Measurements from ENCODE around the gene KITLG.

Gene KITLG

DNA sequence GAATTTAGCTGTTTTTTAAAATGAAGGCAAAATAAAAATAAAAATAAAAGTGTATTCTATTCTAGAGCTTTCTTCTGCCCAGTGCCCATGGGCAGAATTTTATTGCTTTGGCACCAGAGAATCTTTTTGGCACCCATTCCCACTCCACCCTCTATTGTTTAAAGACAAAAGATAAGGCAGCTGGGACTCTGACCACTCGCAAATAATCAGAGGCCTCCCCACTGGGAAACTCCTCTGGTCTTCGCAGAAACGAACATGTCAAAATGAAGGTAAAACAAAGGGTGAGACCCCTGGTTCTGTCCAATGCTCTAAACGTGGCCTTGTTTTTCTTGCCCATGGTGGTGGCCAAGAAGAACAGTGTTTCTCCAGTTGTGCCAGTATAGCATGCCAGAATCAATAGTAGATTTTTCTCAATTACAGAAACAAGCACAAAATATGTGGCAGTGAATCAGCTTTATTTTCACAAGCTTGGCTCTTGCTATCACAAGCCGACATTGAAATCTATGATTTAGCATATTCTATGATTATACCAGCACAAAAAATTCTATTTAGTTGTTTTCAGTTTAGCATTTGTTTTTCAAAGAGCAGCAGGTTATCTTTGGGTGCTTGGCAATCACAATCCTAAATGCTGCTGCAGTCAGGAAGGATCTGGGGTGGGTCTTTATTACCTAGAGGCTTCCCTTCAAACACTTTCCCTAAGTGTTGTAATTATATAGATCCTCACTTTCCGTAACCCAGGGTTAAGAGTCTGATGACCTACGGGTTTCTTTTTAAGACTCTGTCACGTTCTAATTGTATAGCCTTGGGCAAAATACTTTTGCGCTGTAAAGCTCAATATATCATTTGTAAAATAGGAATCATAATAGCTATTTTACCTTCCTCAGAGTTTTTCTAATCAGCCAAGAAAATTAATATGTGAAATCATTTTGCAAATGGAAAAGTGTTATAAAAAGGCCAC, 50.5 kb downstream of the KITLG start:
- no peak for DNase-seq (ENCODE audit: low read depth)
- no peak overlapping the region for H3K4me3 ChIP-seq (ENCODE audit: low read length)
- TF ChIP-seq CTCF (IDR thresholded peaks at IDR 0.05; ENCODE audit: insufficient read depth, low read depth, low read length, missing control alignments) = no peak

GRCh38 chr12:88522961-88523360, 57.3 kb downstream of the KITLG start:
- no peak for TF ChIP-seq CTCF (IDR thresholded peaks at IDR 0.05; ENCODE audit: insufficient read depth, low read depth, low read length, missing control alignments)
- no peak for DNase-seq (ENCODE audit: low read depth)
- H3K4me3 ChIP-seq (ENCODE audit: low read length) = no peak overlapping the region

DNA sequence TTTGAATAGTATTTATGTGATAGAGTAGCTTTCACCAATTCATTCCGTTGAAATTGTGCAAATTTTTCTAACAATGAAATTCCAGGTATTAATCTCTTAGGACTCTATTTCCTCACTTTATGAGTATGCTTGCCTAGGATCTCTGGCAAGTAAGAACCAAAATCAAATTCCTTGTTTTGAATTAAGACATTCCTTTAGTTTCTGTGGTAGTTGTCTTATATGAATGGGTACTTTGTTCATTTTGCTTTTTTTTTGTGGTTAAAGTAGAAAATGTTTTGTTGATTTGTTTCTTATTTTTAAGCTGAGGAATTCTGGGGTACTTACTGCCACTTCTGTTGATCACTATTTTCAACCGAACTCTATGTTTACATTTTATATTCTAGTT, 59.8 kb downstream of the KITLG start:
- no peak for TF ChIP-seq CTCF (IDR thresholded peaks at IDR 0.05; ENCODE audit: insufficient read depth, low read depth, low read length, missing control alignments)
- no peak for DNase-seq (ENCODE audit: low read depth)
- H3K4me3 ChIP-seq (ENCODE audit: low read length) = no peak overlapping the region

- DNase-seq (ENCODE audit: low read depth) = peak; percentile 77
- no peak overlapping the region for H3K4me3 ChIP-seq (ENCODE audit: low read length)
- no peak for TF ChIP-seq CTCF (IDR thresholded peaks at IDR 0.05; ENCODE audit: insufficient read depth, low read depth, low read length, missing control alignments)
These were observed 60.4 kb downstream of the KITLG start for GRCh38 chr12:88519802-88520435.

GRCh38 chr12:88518863-88519403, 61.3 kb downstream of the KITLG start:
- no peak overlapping the region for H3K4me3 ChIP-seq (ENCODE audit: low read length)
- DNase-seq (ENCODE audit: low read depth) = no peak
- no peak for TF ChIP-seq CTCF (IDR thresholded peaks at IDR 0.05; ENCODE audit: insufficient read depth, low read depth, low read length, missing control alignments)

DNA sequence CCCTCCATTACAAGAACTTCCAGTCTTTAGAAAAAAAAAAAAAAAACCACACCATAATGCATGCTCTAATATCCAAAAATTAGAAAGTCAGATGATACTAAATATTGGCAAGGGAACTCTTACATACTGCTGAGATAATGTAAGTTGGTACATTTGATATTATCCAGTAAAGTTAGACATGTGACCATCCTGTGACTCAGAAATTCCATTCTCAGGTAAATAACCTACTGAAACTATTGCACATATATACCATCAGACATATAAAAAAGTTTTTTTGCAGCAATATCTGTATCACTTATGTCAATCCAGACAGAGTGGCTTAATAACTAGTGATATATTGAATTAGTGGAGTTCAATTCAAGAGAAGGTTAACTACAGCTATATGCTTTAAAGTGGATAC, 63.5 kb downstream of the KITLG start:
- no peak for TF ChIP-seq CTCF (IDR thresholded peaks at IDR 0.05; ENCODE audit: insufficient read depth, low read depth, low read length, missing control alignments)
- H3K4me3 ChIP-seq (ENCODE audit: low read length) = no peak overlapping the region
- DNase-seq (ENCODE audit: low read depth) = peak; percentile 80

Data from epithelial cell of esophagus (primary cell).